Parathyroid adenoma (tissue), 2 donors: Measurements from ENCODE around the gene SIX5.

ENCODE experiments used
- H2AFZ ChIP-seq: fragments of 300-600 bp; sonication (generic); one replicate; pipeline ENCODE4 v1.7.0; 2017; ENCODE audit warnings: antibody characterized with exemption, mild to moderate bottlenecking
- H3K27ac ChIP-seq: fragments of 300-600 bp; sonication (generic); one replicate; pipeline ENCODE4 v1.7.0; 2017
- H3K27me3 ChIP-seq: fragments of 300-600 bp; sonication (generic); one replicate; pipeline ENCODE4 v1.7.0; 2017; ENCODE audit warnings: low read length; ENCODE audit not compliant: control insufficient read depth, insufficient read depth
- H3K36me3 ChIP-seq: fragments of 300-600 bp; sonication (generic); one replicate; pipeline ENCODE4 v1.7.0; 2017; ENCODE audit warnings: low read length; ENCODE audit not compliant: control insufficient read depth, insufficient read depth
- H3K4me1 ChIP-seq: fragments of 300-600 bp; sonication (generic); one replicate; pipeline ENCODE4 v1.7.0; 2017; ENCODE audit warnings: control low read depth
- H3K4me2 ChIP-seq: fragments of 300-600 bp; sonication (generic); one replicate; pipeline ENCODE4 v1.7.0; 2017; ENCODE audit warnings: low read length
- H3K4me3 ChIP-seq: fragments of 300-600 bp; sonication (generic); one replicate; pipeline ENCODE4 v1.7.0; 2017; ENCODE audit warnings: low read depth, low read length
- H3K79me2 ChIP-seq: fragments of 300-600 bp; sonication (generic); one replicate; pipeline ENCODE4 v1.7.0; 2017; ENCODE audit warnings: control low read depth
- H3K9ac ChIP-seq: fragments of 300-600 bp; sonication (generic); one replicate; pipeline ENCODE4 v1.7.0; 2017; ENCODE audit warnings: mild to moderate bottlenecking
- H3K9me3 ChIP-seq: fragments of 300-600 bp; sonication (generic); one replicate; pipeline ENCODE4 v1.7.0; 2017; ENCODE audit warnings: low read length; ENCODE audit not compliant: control insufficient read depth
- TF ChIP-seq, protein P1 (sequence below): fragments of 300-600 bp; sonication (generic); IDR thresholded peaks from one replicate; pipeline ENCODE4 v1.7.0; 2017; ENCODE audit warnings: antibody characterized with exemption, mild to moderate bottlenecking
- donor health status: primary hyperparathyroidism.

The SIX5 gene

GRCh38 chr19:45790942-45791341 lies 21.9 kb upstream of the SIX5 start:
- TF ChIP-seq, protein P1, sequence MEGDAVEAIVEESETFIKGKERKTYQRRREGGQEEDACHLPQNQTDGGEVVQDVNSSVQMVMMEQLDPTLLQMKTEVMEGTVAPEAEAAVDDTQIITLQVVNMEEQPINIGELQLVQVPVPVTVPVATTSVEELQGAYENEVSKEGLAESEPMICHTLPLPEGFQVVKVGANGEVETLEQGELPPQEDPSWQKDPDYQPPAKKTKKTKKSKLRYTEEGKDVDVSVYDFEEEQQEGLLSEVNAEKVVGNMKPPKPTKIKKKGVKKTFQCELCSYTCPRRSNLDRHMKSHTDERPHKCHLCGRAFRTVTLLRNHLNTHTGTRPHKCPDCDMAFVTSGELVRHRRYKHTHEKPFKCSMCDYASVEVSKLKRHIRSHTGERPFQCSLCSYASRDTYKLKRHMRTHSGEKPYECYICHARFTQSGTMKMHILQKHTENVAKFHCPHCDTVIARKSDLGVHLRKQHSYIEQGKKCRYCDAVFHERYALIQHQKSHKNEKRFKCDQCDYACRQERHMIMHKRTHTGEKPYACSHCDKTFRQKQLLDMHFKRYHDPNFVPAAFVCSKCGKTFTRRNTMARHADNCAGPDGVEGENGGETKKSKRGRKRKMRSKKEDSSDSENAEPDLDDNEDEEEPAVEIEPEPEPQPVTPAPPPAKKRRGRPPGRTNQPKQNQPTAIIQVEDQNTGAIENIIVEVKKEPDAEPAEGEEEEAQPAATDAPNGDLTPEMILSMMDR = no peak
- Histone ChIP-seq H3K4me2 (no peak overlapping the region), H3K27me3 (no peaks in the 10 kb centered on the region), H3K9me3 (no peaks in the 10 kb centered on the region), H3K36me3 (no peaks in the 10 kb centered on the region), H3K9ac (no peak overlapping the region), H3K4me3 (peak overlapping the region; percentile 27), H3K79me2 (peaks cover 3% of the 10 kb centered on the region), H3K4me1 (peaks cover 7% of the 10 kb centered on the region), H3K27ac (no peak overlapping the region), H2AFZ (no peak overlapping the region)

GRCh38 chr19:45789035-45789786 lies 20.2 kb upstream of the SIX5 start:
- Histone ChIP-seq H3K9ac (no peak overlapping the region), H3K79me2 (peaks cover 3% of the 10 kb centered on the region), H3K4me3 (no peak overlapping the region), H3K4me2 (no peak overlapping the region), H3K36me3 (no peaks in the 10 kb centered on the region), H3K9me3 (no peaks in the 10 kb centered on the region), H3K27me3 (no peaks in the 10 kb centered on the region), H3K4me1 (peaks cover 7% of the 10 kb centered on the region), H2AFZ (no peak overlapping the region), H3K27ac (no peak overlapping the region)
- TF ChIP-seq, protein P1 = no peak

GRCh38 chr19:45786533-45786894 lies 17.5 kb upstream of the SIX5 start:
- Histone ChIP-seq H3K36me3 (no peaks in the 10 kb centered on the region), H3K4me1 (peaks cover 2% of the 10 kb centered on the region)

DNA sequence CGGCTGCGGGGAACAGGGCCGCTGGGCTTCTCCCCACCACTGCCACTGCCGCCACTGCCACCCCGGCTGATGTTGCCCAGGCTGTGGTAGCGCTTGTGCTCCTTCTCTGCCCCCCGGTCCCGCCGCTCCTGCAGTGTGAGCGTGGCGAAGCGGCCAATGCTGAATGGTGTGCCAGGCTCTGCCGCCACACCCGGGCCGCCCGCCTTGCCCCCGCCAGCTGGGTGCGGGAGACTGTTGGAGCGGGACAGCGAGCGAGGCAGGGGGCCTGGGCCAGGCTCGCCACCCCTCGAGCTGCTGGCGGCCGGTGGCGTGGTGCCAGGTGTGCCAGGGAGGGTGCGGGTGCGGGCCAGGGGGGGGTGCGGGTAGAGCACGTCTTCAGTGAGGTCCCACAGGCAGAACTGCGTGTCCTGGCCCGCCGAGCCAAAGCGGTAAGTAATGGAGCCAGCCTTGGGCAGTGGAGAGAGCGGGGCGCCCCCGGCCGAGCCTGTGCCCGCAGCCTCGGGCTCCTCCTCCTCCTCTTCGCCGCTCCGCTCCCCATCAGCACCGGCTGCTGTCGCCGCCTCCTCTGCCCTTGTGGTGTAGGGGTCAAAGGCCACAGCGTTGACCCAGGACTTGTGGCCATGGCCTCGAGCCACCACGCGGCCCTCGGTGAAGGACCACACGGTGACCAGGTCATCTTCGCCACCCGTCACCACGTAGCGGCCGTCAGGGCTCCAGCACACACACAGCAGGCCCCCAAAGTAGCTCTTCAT lies 16.9 kb upstream of the SIX5 start:
- no peaks in the 10 kb centered on the region for H3K9me3 ChIP-seq
- H3K4me2 ChIP-seq = no peak overlapping the region
- no peaks in the 10 kb centered on the region for H3K27me3 ChIP-seq
- H3K79me2 ChIP-seq = no peaks in the 10 kb centered on the region
- H3K27ac ChIP-seq = no peak overlapping the region
- no peaks in the 10 kb centered on the region for H3K36me3 ChIP-seq
- no peak overlapping the region for H3K9ac ChIP-seq
- no peak overlapping the region for H2AFZ ChIP-seq
- H3K4me3 ChIP-seq = no peak overlapping the region
- TF ChIP-seq, protein P1 = no peak
- H3K4me1 ChIP-seq = no peaks in the 10 kb centered on the region

More at GRCh38 chr19:45786533-45786894, 17.5 kb upstream of the SIX5 start:
- Histone ChIP-seq H3K9me3 (no peaks in the 10 kb centered on the region), H2AFZ (no peak overlapping the region), H3K79me2 (no peaks in the 10 kb centered on the region), H3K4me2 (no peak overlapping the region), H3K9ac (no peak overlapping the region), H3K27me3 (no peaks in the 10 kb centered on the region), H3K4me3 (no peak overlapping the region), H3K27ac (no peak overlapping the region)
- TF ChIP-seq, protein P1 = no peak
